HEK293T (cell line): ENCODE data around the gene RPRD1B.

Experiments used
- L3MBTL2 ChIP-seq: fragments of 450-650 bp; conservative IDR thresholded peaks from 2 replicates; pipeline ENCODE4 v1.6.1; 2016; ENCODE audit warnings: mild to moderate bottlenecking
- SUZ12 ChIP-seq: fragments of 450-650 bp; IDR thresholded peaks from 2 replicates; pipeline ENCODE4 v1.6.1; 2016; ENCODE audit warnings: mild to moderate bottlenecking
- TARDBP ChIP-seq: fragments of 450-650 bp; IDR thresholded peaks from 2 replicates; pipeline ENCODE4 v1.6.1; 2016

DNA sequence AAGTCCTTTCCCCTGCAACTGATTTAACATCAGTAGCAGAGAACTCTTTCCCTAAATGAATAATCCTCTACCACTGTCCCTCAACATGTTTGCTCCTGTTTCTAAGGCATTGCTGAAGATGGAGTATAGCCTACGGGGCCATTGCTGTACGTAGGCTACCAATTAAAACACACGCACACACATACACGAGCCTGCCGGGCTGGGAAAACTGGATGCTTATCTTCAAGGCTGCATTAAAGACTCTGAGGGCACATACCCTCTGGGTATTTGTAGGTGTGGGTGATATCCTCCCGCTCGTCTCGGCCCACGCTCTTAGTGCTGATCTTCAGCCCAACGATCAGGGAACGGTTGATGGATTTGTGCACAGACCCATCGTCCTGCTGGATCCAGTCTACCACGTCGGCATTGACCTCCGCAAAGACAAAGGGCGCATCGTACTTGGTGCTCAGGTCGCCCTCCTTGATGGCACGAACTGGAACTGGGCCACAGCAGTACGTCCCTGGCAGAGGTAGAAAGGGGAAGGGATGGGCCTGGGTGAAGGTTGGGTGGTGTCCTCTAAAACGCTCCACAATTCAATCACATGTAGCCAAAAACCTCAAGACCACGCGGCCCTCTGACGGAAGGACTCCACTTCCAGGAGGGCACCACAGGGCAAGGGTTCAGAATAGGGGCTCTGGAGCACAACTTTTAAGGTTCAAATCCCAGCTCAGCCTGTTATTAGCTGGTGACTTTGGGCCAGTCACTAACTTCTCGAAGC, 105.8 kb downstream of the RPRD1B start:
- TF ChIP-seq SUZ12 = no peak
- TF ChIP-seq TARDBP = no peak
- TF ChIP-seq L3MBTL2 = no peak
